NOMO-1 treated with dmso at 0.1 percent for 144 hours (cell line): ENCODE data around the gene GLRA2.
"Not testable (repeated sequence)": the region's sequence is repeated elsewhere in the genome, so short reads cannot be mapped to it uniquely, and the experiment has no call there.

Experiments used
- DNase-seq: peaks from one replicate; lab custom pipeline; 2025; ENCODE audit not compliant: unreplicated experiment; lab: John Stamatoyannopoulos, UW

Gene GLRA2

DNA sequence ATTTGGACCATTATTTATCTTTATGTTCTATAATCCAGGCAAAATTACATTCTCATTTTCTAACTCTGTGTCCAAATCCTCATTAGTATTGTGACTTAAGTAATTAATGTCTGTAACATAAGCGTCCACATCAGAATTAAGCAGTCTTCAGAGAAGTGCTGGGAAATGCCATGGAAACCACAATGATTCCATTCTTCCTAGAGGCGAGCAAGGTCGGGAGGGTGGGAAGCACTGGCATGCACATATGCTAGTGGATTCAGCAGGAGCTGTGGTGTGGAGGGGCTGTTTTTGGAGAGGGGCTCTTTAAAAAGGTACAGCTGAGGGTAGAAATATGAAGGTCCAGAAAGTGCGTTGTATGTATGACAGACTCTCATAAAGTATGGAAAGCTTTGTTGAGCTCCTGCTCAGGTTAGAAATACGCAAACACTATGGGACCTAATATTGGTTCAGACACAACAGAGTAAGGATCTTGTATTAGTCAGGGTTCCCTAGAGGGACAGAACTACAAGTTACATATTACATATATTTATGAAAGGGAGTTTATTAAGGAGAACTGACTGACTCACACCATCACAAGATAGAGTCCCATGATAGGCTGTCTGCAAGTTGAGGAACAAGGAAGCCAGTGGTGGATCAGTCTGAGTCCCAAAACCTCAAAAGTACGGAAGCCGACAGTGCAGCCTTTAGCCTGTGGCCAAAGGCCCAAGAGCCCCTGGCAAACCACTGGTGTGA lies 61.5 kb downstream of the GLRA2 start:
- no peak for DNase-seq

DNA sequence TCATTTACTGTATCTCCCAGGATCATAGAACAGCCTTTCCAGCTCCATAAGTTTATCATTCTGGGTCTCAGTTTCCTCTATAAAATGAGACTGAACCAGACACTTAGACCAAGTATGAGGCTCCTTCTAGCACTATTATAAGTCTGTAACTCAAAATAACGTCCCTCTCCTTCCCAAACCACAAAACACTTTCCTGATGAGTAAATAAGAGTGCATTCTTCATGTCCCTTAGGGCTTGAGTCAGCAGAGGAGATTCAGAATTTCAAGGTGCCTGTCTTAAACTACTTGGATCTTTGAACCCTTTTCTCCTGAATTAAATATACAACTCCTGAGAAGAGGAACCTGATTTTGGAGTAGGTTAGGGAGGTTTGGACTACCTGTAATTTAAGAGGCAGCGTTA lies 62.6 kb downstream of the GLRA2 start:
- no peak for DNase-seq

DNA sequence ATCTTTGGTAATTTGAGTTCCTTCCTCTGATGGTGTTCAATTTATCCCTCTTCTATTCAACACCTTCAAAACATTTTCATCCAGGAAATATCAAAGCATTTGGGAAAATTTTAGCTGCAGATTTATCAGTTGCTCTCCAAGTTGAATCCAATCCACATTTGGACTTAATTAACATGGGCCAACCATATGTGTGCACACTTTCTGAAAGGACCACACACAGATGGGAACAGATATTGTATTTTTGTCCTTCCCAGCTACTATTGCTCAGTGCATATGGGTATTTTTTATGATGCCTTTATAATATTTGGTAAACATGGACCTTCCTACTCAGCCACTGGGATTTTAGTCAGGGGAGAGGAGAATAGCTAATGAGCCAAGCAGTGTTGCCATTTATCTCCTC lies 65.2 kb downstream of the GLRA2 start:
- no peak for DNase-seq

DNA sequence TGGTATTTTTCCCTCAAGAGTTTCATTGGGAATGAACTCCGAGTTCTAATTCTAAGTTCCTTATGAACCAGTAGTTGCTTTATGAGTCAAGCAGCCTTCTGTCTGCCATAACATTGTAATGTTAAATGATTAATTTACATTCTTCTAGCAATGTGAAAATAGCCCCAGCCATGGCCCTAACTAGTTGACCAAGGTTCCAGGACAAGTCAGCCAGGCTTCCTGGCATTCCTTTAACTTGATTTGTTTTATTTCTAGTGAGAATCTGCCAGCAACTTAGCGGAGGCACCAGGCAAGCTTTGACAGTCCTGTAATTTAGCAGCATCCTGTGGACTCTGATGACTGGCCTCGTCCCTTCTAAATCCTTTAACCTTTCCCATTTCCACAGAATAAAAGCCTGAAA lies 69.0 kb downstream of the GLRA2 start:
- DNase-seq, result no peak

DNA sequence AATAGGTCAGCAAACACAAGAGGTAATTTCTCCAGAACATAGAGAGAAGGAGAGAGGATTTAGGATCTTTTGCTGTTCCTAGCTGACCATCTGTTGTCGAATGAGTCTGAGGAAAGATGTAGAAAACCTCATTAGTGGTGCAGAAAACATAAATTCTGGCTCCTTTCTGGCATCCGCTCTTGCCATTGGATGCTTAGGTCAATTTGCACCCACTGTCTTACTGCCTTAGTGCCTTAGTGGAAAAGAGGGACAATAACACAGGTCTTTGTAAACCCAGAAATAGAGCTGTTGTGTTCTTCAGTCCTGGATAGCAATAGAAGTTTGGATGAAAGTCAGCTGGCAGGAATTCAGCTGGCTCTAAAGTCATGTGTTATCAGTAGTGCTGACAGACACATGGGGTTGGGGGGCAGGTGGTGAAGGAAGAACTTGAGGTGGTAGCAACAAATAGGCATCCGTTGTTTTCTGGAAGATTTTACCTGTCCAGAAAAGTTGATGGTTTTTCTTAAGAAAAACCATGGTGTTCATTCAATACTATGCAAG lies 78.2 kb downstream of the GLRA2 start:
- no peak for DNase-seq

DNA sequence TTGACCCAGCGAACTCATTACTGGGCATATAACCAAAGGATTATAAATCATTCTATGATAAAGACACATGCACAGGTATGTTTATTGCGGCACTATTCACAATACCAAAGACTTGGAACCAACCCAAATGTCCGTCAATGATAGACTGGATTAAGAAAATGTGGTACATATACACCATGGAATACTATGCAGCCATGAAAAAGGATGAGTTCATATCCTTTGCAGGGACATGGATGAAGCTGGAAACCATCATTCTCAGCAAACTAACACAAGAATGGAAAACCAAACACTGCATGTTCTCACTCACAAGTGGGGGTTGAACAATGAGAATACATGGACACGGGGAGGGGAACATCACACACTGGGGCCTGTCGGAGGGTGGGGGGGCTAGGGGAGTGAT lies 83.1 kb downstream of the GLRA2 start:
- DNase-seq, result not testable (repeated sequence)

DNA sequence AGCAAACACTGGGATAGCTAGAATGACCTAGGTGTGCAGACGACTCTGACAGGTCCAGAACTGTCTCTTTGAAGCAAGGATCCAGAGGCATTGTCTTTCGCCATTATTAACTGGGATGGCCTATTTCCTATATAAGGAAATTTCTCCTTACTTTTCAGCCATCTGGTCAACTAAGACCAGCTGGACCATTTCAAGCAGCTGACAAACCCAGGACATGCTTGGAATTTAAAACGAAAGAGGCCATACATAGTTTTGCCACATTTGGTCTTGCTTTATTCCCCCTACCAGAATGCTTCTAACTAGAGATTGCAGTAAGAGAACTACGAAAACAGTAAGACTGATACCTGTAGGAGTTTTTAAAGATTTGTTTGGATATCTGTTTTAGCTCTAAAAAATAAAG lies 87.0 kb downstream of the GLRA2 start:
- DNase-seq, result no peak

DNA sequence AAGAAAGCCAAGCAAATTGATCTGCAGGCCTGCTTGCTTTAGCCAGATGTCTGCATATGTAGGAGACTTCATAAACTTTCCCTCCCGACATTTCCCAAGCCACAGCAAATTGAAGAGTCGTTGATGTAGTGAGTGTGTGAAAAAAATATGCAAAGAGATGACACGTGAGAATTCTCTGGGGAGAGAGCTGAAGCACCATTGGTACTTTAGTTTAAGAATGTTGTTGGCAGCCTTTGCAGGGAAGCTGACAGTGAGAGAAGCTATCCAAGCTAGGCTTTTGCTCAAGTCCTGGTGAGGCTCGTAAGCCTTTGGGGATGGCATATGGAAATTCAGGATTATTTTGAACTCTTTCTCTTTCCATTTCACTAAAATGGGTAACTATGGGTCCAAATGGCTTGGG lies 87.5 kb downstream of the GLRA2 start:
- DNase-seq, result no peak

DNA sequence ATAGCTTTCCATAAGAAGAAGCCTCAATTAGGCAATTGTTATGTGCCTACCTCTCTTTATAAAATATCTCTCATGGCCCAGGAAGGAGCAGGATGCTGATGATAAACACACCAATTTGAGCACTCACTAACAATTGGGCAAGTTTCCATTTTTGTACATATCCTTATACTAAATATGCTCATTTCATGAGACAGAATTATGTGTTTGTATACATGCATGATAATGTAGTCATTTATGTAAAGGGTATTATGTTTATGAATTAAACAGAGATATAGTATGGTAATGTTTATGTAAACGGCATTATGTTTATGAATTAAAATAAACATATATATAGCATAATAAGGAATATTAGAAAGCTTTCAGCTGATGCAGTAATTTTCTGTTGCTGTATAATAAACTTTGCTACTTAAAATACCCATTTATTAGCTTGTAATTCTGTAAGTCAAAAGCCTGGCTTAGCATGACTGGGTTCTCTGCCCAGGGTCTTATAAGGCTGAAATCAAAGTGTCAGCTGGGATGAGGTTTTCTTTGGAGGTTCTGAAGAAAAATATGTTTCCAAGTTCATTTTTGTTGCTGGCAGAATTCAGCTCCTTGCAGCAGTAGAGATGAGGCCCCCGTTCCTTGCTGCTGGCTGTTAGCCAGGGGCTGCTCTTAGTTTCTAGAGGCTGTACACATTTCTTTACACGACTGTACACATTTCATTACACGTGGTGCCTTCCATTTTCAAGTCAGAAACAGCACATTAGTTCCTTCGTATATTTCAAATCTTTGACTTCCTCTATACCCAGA lies 89.0 kb downstream of the GLRA2 start:
- DNase-seq, result no peak

DNA sequence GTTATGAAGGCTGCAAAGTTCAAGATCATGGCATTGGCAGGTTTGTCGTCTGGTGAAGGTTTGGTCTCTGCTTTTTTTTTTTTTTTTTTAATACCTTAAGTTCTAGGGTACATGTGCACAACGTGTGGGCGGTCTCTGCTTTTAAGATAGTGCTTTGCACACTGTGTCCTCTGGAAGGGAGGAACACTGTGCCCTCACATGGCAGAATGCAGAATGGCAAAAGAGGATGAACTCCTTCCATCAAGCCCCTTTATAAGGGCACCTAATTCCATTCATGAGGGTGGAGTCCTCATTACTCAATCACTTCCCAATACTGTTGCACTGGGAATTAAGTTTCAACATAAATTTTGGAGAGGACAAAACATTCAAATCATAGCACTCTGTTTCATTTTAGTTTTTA lies 101.4 kb downstream of the GLRA2 start:
- no peak for DNase-seq

DNA sequence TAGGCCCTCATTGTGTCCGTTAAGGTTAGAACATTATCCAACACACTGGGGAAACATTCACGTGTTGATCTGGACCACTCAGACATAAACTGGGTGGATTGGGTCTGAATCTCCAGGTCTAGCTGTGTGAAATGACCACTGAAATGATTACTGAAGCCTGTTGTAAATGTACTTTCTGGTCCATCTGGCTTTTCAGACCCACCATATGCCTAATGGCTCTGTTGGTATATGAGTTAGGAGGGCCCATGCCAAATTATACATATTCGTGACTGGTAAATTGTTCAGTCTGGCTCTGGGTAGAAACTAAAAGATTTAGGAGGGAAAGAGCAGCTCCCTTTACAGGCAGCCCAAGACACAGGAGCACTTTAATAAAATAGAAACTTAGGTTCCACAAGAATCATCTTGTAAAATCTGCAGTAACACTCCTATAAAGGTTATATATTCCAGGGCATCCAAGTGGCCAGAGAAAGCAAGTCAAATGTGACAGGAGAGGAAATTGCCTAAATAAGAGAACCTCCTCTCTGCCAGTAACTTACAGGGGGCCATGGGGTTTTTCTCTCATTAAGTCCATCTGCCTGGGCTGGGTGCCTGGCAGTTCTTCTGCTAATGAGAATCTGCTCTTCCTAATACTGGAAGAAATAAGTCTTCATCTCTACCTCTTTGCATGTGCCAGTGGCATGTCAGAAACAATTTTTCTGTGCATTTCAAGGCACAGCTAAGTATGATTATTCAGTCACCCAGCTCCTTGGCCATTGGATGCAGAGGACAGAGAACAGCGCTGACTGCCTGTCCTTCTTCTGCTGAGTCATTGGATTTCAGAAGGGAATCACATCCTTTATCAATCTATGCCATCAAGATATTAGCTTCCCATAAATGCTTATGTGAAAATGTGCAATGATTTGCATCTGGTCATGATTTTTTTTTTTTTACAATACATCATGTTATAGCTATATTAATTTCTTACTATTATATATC lies 112.6 kb downstream of the GLRA2 start:
- DNase-seq, result no peak

DNA sequence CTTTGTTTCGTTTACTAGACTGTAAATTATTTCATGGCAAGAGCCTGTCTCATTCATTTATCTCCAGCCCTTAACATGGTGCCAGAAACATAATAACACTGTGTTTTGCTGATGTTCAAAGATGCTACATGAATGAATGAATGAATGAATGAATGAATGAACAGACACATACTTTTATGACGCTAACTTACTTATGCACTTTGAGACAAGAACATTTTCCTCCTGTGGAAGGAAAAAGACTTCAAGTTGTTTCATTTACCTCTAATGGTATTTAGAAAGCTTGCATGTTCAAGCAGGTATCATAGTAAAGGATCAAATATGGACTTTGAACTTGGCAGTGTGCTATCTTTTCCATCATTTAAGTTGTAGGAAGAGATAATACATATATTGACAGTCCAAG lies 131.6 kb downstream of the GLRA2 start:
- DNase-seq, result no peak

DNA sequence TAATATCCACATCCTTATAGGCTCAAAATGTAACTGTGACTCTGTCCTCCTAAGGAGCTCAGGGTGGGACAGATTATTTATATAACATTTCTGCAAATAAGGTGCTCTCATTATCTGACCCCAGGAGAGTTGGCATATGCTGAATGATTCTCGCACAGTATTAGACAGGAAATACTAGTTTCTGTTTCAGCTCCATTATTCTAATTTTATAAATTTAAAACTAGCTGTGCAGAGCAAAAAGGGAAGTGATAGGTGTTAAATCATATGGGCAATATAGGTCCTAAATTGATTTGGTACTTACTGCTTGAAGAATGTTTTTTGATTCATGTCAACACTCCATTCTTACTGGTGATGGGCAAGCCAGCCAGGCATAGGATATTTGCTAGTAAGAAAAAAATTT lies 141.5 kb downstream of the GLRA2 start:
- no peak for DNase-seq

DNA sequence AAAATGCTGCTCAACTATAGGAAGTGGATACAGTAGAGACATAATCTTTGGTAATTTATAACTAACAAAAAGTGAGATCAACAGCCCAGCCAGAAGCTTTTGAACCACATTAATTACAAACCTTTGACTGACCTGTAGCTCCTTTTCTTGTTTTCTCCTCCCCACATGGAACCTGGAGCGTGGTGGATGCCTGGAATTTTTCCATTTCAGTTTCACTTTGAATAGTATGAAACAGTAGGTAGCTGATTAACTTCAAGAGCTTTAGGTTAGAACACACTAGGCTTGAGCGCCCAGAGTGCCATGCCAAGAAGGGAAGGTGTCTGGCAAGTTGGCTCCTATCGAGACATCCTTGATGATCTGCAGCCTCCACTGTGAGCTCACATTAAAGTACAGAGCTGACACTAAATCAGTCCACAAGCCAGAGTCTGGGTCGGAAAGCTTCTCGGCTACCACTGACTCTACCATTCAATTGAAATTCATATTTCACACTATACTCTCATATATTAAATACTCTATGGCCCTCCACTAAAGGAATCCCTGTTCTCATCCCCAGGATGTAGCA lies 143.4 kb downstream of the GLRA2 start:
- no peak for DNase-seq

DNA sequence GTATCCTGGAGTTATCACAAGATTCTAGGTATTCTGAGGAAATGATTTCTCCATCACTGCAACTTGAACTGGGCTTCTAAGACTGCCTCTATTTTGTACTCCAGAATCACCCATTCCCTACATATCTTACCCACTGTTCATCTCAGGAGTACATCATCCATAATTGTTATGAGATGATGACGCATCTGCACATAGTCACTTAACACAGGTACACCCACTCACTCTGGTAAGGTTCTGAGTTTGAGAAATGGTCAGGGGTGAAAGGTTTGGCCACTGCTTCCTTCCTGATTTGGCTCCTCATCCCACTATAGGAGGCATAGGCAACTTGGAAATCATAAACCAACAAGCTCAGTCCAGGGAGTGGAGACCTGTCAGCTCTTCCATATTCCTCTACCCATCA lies 143.9 kb downstream of the GLRA2 start:
- no peak for DNase-seq

DNA sequence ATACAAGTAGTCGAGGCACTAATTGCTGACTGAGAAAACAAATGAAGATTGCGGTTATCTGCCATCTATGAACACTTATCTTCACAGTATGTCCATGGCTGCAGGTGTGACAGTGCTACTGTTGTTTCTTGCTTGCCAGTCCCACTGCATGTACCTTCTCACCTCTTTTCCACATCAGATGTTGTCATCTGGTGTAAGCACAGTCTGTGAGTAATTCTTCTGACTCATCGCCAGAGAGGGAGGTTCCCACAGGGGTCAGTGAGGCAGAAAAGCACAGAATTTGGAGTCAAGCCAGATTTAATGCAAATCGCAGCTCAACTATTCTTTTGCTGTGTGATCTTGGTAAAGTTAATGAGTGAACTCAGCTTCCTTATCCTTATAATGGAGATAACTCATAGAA lies 144.4 kb downstream of the GLRA2 start:
- DNase-seq, result no peak

DNA sequence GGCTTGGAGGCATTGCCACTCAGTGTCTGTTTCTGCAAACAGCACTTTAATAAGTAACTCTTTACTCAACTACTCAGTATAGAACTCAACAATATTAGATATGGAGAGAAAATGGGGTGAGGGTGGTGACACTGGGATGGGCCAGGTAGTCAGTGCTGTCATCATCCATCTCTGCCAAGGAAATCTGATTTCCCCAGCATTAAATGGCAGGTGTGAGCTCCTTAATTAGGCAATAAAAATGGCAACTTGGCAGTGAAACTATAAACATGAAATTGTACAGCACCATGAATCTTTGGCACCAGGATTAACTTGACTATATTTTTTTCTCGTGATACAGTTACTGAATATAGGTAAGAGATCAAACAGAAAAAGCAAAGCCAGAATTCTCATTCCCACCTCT lies 146.2 kb downstream of the GLRA2 start:
- DNase-seq, result no peak

DNA sequence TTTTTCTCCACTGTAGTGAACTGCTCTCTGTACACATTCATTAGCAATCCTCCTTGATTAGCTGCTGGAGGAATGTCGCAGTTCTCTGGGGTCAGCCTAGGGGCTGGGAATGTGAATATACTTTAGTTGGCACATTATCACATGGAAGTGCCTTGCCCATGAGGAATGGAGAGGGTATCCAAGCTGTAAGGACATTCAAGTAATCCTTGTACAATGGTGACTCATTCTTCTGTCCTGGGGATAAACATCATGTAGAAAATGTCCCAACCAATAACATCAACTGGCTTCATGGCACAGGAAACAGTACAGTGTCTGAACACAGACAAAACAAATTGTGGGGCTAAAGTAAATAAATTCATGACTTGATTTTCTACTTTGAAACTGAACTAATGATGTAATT lies 147.1 kb downstream of the GLRA2 start:
- no peak for DNase-seq

DNA sequence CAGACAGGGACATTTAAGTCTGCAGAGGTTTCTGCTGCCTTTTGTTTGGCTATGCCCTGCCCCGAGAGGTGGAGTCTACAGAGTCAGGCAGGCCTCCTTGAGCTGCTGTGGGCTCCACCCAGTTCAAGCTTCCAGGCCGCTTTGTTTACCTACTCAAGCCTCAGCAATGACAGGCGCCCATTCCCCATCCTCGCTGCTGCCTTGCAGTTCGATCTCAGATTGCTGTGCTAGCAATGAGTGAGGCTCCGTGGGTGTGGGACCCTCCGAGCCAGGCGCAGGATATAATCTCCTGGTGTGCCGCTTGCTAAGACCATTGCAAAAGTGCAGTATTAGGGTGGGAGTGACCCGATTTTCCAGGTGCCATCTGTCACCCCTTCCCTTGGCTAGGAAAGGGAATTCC lies 159.0 kb downstream of the GLRA2 start:
- DNase-seq, result not testable (repeated sequence)

DNA sequence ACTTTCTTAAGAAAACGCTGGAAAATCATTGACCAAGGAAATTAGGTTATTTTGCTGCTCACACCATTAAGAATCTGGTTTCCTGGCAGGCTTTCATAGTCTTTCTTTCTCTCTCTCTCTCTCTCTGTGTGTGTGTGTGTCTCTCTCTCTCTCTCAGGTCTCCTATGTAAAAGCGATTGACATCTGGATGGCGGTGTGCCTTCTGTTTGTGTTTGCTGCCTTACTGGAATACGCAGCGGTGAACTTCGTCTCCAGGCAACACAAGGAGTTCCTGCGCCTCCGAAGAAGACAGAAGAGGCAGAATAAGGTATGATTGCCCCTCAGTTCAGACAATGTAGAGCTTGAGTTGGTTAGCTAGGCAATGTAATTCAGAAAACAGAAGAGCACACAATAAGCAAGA lies 161.2 kb downstream of the GLRA2 start:
- DNase-seq, result no peak

DNA sequence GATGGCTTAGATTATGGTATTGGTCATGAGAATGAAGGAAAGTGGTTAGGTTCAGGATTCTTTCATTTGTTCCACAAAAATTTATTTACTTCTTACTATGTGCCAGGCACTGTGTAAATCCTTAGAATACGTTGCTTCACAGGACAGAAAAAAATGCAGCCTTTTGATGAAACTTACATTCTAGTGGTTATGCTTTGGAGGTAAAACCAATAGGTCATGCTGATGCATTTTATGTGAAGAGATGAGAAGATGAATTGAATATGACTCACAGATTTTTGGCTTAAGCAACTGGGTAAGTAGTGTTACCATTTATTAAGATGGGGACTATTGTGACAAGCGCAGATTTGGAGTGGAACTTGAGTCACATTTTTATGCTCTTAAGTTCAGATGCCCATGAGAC lies 165.3 kb downstream of the GLRA2 start:
- DNase-seq, result no peak
